DND-41 (cell line): ENCODE measurements around the gene RPRD1A.
"Not testable (repeated sequence)": the region's sequence is repeated elsewhere in the genome, so short reads cannot be mapped to it uniquely, and the experiment has no call there.

ENCODE experiments used
- ATAC-seq: fragments of 200-7000 bp; cut with Tn5 transposase; 3 replicates; pipeline ENCODE4 v1.9.1; 2021; ENCODE audit warnings: low read depth; ENCODE audit not compliant: insufficient read depth
- DNase-seq: peaks from one replicate; pipeline ENCODE4 v3.0.0-alpha.2; 2020
- H2AFZ ChIP-seq: 2 replicates; pipeline ENCODE4 v1.6.0; 2012; ENCODE audit warnings: low read depth, low read length
- H3K27ac ChIP-seq: 2 replicates; pipeline ENCODE4 v1.5.1; 2012; ENCODE audit warnings: low read length, inconsistent platforms
- H3K27me3 ChIP-seq: fragments of 200-600 bp; sonication (generic); 2 replicates; pipeline ENCODE4 v1.6.0; 2012; ENCODE audit warnings: low read length, mild to moderate bottlenecking, inconsistent platforms; ENCODE audit not compliant: insufficient read depth, poor library complexity
- H3K36me3 ChIP-seq: 2 replicates; pipeline ENCODE4 v1.5.1; 2012; ENCODE audit warnings: low read length, inconsistent platforms; ENCODE audit not compliant: insufficient read depth
- H3K4me1 ChIP-seq: 2 replicates; pipeline ENCODE4 v1.5.1; 2012; ENCODE audit warnings: mild to moderate bottlenecking, low read length; ENCODE audit not compliant: insufficient read depth
- H3K4me2 ChIP-seq: 2 replicates; pipeline ENCODE4 v1.6.0; 2012; ENCODE audit warnings: mild to moderate bottlenecking, moderate library complexity, low read length, inconsistent platforms; ENCODE audit not compliant: insufficient read depth
- H3K4me3 ChIP-seq, 2 experiments: fragments of 200-600 bp in 1 of 2; shearing (Covaris generic) in 1 of 2; 2 replicates each; pipeline ENCODE4 v1.5.1; 2012 to 2016; ENCODE audit warnings: inconsistent platforms in 2 of 2, low read length in 2 of 2, mild to moderate bottlenecking in 2 of 2, low read depth in 1 of 2, moderate library complexity in 1 of 2
- H3K79me2 ChIP-seq: 2 replicates; pipeline ENCODE4 v1.6.0; 2012; ENCODE audit warnings: low read length, inconsistent platforms; ENCODE audit not compliant: insufficient read depth
- H3K9ac ChIP-seq: 2 replicates; pipeline ENCODE4 v1.6.0; 2012; ENCODE audit warnings: low read depth, mild to moderate bottlenecking, inconsistent platforms, low read length, moderate library complexity
- H3K9me3 ChIP-seq: 2 replicates; pipeline ENCODE4 v1.5.1; 2012; ENCODE audit warnings: low read length, moderate library complexity, mild to moderate bottlenecking, inconsistent platforms; ENCODE audit not compliant: insufficient read depth, severe bottlenecking
- H4K20me1 ChIP-seq: 2 replicates; pipeline ENCODE4 v1.6.0; 2012; ENCODE audit warnings: low read length; ENCODE audit not compliant: insufficient read depth
- EZH2 ChIP-seq: IDR thresholded peaks from 3 replicates; pipeline ENCODE4 v1.6.1; 2012; ENCODE audit warnings: borderline replicate concordance, low read depth, mild to moderate bottlenecking, moderate library complexity, low read length, inconsistent platforms; ENCODE audit not compliant: severe bottlenecking
- TF ChIP-seq, protein P1 (sequence below): IDR thresholded peaks from 2 replicates; pipeline ENCODE4 v1.5.1; 2012; ENCODE audit warnings: borderline replicate concordance, low read length, moderate library complexity, mild to moderate bottlenecking; ENCODE audit not compliant: poor library complexity, severe bottlenecking; ENCODE audit errors: extremely low read depth

The RPRD1A gene, protein sequence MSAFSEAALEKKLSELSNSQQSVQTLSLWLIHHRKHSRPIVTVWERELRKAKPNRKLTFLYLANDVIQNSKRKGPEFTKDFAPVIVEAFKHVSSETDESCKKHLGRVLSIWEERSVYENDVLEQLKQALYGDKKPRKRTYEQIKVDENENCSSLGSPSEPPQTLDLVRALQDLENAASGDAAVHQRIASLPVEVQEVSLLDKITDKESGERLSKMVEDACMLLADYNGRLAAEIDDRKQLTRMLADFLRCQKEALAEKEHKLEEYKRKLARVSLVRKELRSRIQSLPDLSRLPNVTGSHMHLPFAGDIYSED

DNA sequence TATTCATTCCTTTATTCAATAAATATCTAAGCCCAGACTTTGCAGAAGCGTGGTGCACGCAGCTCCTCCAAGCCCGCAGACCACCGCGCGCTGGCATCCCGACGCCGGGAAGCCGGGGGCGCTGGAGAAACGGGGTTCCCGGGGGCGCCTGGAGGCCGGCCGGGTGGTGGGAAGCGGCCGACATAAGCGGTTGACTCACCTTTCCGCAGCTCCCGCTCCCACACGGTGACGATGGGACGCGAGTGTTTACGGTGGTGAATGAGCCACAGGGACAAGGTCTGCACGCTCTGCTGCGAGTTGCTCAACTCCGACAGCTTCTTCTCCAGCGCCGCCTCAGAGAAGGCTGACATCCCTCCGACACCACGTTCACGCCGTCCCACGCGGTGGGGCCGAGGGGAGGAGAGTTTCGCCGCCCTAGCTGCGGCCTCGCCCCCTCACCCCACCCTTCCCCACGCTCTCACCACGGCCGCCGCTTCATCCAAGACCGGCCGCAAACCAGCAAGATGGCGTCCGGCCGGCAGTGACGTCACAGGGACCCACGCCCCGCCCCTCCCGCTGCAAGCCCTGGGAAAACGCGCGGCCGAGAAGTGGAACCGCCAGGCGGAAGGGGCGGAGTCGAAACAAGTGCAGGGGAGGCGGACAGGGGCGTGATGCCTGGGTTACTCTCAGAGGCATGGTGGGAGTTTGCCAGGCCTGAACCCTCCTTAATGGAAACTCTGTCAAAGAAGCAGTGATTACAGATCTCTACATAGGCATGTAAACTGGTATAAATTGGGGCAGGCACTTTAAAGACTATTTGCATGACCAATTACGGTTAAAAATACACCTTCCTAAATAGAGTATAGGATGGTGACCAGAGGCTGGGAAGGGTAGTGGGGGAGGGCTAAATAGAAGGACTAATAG lies at the start of gene RPRD1A:
Gene RPRD1A, minus strand, starts transcription at position 505 of the 903 bp plus-strand sequence. Its CDS starts 155 bp downstream, at position 350.
- peak within 1 kb of the TSS; percentile 74 for H3K4me2 ChIP-seq
- H3K9me3 ChIP-seq = no peaks in the 10 kb centered on the region
- H3K27ac ChIP-seq = peak within 1 kb of the TSS; percentile 92
- DNase-seq (peak; percentile 97), ATAC-seq (peak; percentile 96)
- H3K4me3 ChIP-seq = peak within 1 kb of the TSS; percentile 90 to 92
- H3K79me2 ChIP-seq = peaks cover 53% of the 10 kb centered on the region
- H4K20me1 ChIP-seq = peaks cover 26% of the 10 kb centered on the region; the same call in 1 of the 2 replicates
- H2AFZ ChIP-seq = peak within 1 kb of the TSS; percentile 95
- H3K27me3 ChIP-seq = no peaks in the 10 kb centered on the region
- peaks cover 34% of the 10 kb centered on the region for H3K4me1 ChIP-seq
- peak within 1 kb of the TSS; percentile 87 for H3K9ac ChIP-seq
- H3K36me3 ChIP-seq = peaks cover 8% of the 10 kb centered on the region
- TF ChIP-seq, protein P1, sequence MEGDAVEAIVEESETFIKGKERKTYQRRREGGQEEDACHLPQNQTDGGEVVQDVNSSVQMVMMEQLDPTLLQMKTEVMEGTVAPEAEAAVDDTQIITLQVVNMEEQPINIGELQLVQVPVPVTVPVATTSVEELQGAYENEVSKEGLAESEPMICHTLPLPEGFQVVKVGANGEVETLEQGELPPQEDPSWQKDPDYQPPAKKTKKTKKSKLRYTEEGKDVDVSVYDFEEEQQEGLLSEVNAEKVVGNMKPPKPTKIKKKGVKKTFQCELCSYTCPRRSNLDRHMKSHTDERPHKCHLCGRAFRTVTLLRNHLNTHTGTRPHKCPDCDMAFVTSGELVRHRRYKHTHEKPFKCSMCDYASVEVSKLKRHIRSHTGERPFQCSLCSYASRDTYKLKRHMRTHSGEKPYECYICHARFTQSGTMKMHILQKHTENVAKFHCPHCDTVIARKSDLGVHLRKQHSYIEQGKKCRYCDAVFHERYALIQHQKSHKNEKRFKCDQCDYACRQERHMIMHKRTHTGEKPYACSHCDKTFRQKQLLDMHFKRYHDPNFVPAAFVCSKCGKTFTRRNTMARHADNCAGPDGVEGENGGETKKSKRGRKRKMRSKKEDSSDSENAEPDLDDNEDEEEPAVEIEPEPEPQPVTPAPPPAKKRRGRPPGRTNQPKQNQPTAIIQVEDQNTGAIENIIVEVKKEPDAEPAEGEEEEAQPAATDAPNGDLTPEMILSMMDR = no peak
- TF ChIP-seq EZH2 = no peak

DNA sequence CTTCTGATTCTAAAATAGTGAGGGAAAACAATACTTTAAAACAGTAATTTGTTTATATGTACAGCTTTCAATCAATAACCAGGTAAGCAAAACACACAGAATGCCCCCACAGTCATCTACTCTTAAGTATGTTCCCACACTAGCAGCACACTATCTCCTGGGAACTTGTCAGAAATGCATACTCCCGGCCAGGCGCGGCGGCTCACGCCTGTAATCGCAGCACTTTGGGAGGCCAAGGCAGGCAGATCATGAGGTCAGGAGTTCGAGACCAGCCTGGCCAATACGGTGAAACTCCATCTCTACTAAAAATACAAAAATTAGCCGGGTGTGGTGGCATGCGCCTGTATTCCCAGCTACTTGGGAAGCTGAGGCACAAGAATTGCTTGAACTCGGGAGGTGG lies 49.4 kb upstream of the RPRD1A start:
- H3K4me2 ChIP-seq, H4K20me1 ChIP-seq, ATAC-seq, H3K4me3 ChIP-seq, H3K27me3 ChIP-seq, DNase-seq, H3K9ac ChIP-seq, H3K9me3 ChIP-seq, H3K79me2 ChIP-seq, H3K27ac ChIP-seq, H3K4me1 ChIP-seq, H2AFZ ChIP-seq: not testable (repeated sequence)
- H3K36me3 ChIP-seq = peaks cover 71% of the 10 kb centered on the region

DNA sequence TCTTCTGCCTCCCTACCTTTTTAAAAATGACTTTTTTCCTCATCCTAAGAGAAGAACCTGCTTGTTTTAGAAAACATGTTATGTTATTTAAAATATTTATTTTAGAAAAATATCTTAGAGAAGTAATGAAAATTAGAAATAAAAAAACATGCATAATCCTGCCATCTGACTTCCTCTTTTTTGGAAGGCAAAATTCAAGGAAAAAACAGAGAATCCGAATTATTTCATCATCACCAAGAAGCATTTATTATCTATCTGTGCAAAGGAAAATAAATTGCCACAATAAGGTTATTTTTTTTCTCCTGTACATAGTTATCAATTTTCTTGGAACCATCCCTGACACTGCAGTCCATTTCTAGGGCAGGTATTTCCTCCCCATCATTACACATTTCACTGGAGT lies 47.4 kb upstream of the RPRD1A start:
- Histone ChIP-seq H3K4me3 (no peak overlapping the region), H3K79me2 (no peaks in the 10 kb centered on the region), H3K27me3 (no peaks in the 10 kb centered on the region), H3K27ac (no peak overlapping the region), H3K9ac (no peak overlapping the region), H3K9me3 (no peaks in the 10 kb centered on the region), H2AFZ (no peak overlapping the region), H3K36me3 (peaks cover 69% of the 10 kb centered on the region), H3K4me2 (no peak overlapping the region), H4K20me1 (no peaks in the 10 kb centered on the region), H3K4me1 (no peaks in the 10 kb centered on the region)
- TF ChIP-seq EZH2 = no peak
- TF ChIP-seq, protein P1 = no peak
- no peak for ATAC-seq
- no peak for DNase-seq

DNA sequence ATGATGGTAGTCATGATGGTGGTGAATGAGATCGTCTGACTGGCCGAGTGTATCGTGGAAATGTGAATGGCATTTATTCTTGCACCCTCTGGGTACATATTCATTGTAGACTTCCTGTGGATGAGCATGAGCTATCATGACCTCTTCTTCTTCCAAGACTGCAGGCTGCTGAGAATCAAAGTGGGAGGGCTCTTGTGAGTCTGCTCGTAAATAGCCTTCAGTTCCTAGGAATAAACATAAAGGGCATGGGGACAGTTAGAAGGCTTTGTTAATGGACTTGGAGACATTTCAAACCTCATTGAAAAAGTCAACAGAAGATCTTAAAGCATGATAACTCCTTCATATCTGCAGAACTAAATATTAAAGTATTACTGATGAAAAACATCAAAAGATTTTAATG lies 46.9 kb upstream of the RPRD1A start:
- H3K4me3 ChIP-seq = no peak overlapping the region
- H2AFZ ChIP-seq = no peak overlapping the region
- H3K36me3 ChIP-seq = peaks cover 69% of the 10 kb centered on the region
- no peaks in the 10 kb centered on the region for H3K9me3 ChIP-seq
- H3K79me2 ChIP-seq = no peaks in the 10 kb centered on the region
- no peak overlapping the region for H3K27ac ChIP-seq
- no peak overlapping the region for H3K9ac ChIP-seq
- H4K20me1 ChIP-seq = no peaks in the 10 kb centered on the region
- TF ChIP-seq, protein P1 = no peak
- TF ChIP-seq EZH2 = no peak
- no peaks in the 10 kb centered on the region for H3K4me1 ChIP-seq
- no peaks in the 10 kb centered on the region for H3K27me3 ChIP-seq
- ATAC-seq = no peak
- H3K4me2 ChIP-seq = no peak overlapping the region
- no peak for DNase-seq
